Esophagus (tissue), 2 donors: Measurements from ENCODE around the gene PGAM2. TPM values are rescaled to one million over a fixed set of nuclear protein-coding genes. Genes with fewer than 3 reads are reported as not detected.
A peak's percentile ranks its signal among the peaks of the same experiment; 100 is the strongest.

Source experiments
- H3K27ac ChIP-seq, 2 donors: one replicate each; pipeline ENCODE4 v1.5.1; 2013; ENCODE audit warnings: low read depth in 2 of 2, mild to moderate bottlenecking in 2 of 2, inconsistent platforms in 1 of 2, low read length in 1 of 2, moderate library complexity in 1 of 2
- H3K27me3 ChIP-seq, 2 donors: one replicate each; pipeline ENCODE4 v1.6.1; 2013; ENCODE audit warnings: low read length in 2 of 2, control low read depth in 1 of 2, mild to moderate bottlenecking in 1 of 2; ENCODE audit not compliant: insufficient read depth in 2 of 2, control insufficient read depth in 1 of 2
- H3K36me3 ChIP-seq, 2 donors: one replicate each; pipeline ENCODE4 v1.6.1; 2013; ENCODE audit warnings: low read length in 1 of 2; ENCODE audit not compliant: control insufficient read depth in 2 of 2, insufficient read depth in 2 of 2
- H3K4me1 ChIP-seq, 2 donors: one replicate each; pipeline ENCODE4 v1.6.1; 2013; ENCODE audit warnings: low read length in 1 of 2; ENCODE audit not compliant: control insufficient read depth in 2 of 2, insufficient read depth in 2 of 2
- H3K4me3 ChIP-seq, 2 donors: one replicate each; pipeline ENCODE4 v1.5.1; 2013; ENCODE audit warnings: low read length in 2 of 2, mild to moderate bottlenecking in 2 of 2, low read depth in 1 of 2, moderate library complexity in 1 of 2
- H3K9me3 ChIP-seq, 2 donors: one replicate each; pipeline ENCODE4 v1.6.1; 2013; ENCODE audit warnings: mild to moderate bottlenecking in 2 of 2, low read depth in 1 of 2, low read length in 1 of 2, moderate library complexity in 1 of 2; ENCODE audit not compliant: control insufficient read depth in 2 of 2, insufficient read depth in 1 of 2
- WGBS, 2 donors: extraction: QIAGEN DNeasy Blood & Tissue Kit; methylation state at CpG; one replicate each; pipeline ENCODE4 v1.1.7; 2013; 5-methylcytosine and 5-hydroxymethylcytosine counted together
- polyA plus RNA-seq, 2 donors: library from polyadenylated mRNA; stranded (reverse); fragments of 200-250 nt; gene quantifications; one replicate each; pipeline ENCODE4 v1.2.3, GENCODE V29; 2013
- donor health status: healthy with polysubstance abuse.
- donor health status: Bipolar disorder and iron deficiency.

Gene PGAM2
- polyA plus RNA-seq, 2 donors: 2.1 to 3.8 TPM

GRCh38 chr7:44083796-44084195, 18.4 kb upstream of the PGAM2 start:
- 88 to 99% methylated on average over 3 of the region's 3 CpGs for WGBS, 2 donors
- H3K4me1 ChIP-seq: peaks cover 4 to 6% of the 10 kb centered on the region in 2 donors
- peak overlapping the region in 1 of 2 donors; percentile 35 for H3K27ac ChIP-seq
- no peaks in the 10 kb centered on the region for H3K27me3 ChIP-seq
- H3K4me3 ChIP-seq: no peak overlapping the region
- peaks cover 4 to 14% of the 10 kb centered on the region in 2 donors for H3K36me3 ChIP-seq
- no peaks in the 10 kb centered on the region for H3K9me3 ChIP-seq

- peak overlapping the region; percentile 92 to 96 for H3K27ac ChIP-seq
- peaks cover 4 to 7% of the 10 kb centered on the region in 2 donors for H3K4me1 ChIP-seq
- peak overlapping the region; percentile 60 to 61 for H3K4me3 ChIP-seq
- H3K27me3 ChIP-seq: no peaks in the 10 kb centered on the region
- WGBS, 2 donors: 0 to 1% methylated on average over 49 to 54 of the region's 54 CpGs
- no peaks in the 10 kb centered on the region for H3K9me3 ChIP-seq
- H3K36me3 ChIP-seq: peaks cover 4 to 24% of the 10 kb centered on the region in 2 donors
Measured at GRCh38 chr7:44082541-44083207, 17.3 kb upstream of the PGAM2 start.

- no peaks in the 10 kb centered on the region for H3K9me3 ChIP-seq
- no peaks in the 10 kb centered on the region for H3K27me3 ChIP-seq
- H3K4me1 ChIP-seq: peaks cover 4 to 11% of the 10 kb centered on the region in 2 donors
- peaks cover 4 to 34% of the 10 kb centered on the region in 2 donors for H3K36me3 ChIP-seq
- H3K27ac ChIP-seq: peak overlapping the region; percentile 12 to 43
- peak overlapping the region; percentile 34 to 60 for H3K4me3 ChIP-seq
- WGBS, 2 donors: 44 to 50% methylated on average over 9 of the region's 9 CpGs
Measured at GRCh38 chr7:44081266-44081748, 15.9 kb upstream of the PGAM2 start.

- Histone ChIP-seq H3K4me3 (peak overlapping the region; percentile 1 to 60), H3K36me3 (peaks cover 4 to 37% of the 10 kb centered on the region in 2 donors), H3K27me3 (no peaks in the 10 kb centered on the region), H3K9me3 (no peaks in the 10 kb centered on the region), H3K4me1 (peaks cover 4 to 15% of the 10 kb centered on the region in 2 donors), H3K27ac (peak overlapping the region in 1 of 2 donors; percentile 43)
- WGBS, 2 donors: 77 to 84% methylated on average over 11 of the region's 11 CpGs
Measured at GRCh38 chr7:44080686-44081265, 15.4 kb upstream of the PGAM2 start.

- WGBS, 2 donors: 94 to 95% methylated on average over 5 of the region's 5 CpGs
- Histone ChIP-seq H3K27ac (no peak overlapping the region), H3K36me3 (peaks cover 4 to 37% of the 10 kb centered on the region in 2 donors), H3K4me1 (peaks cover 4 to 15% of the 10 kb centered on the region in 2 donors), H3K9me3 (no peaks in the 10 kb centered on the region), H3K4me3 (no peak overlapping the region), H3K27me3 (no peaks in the 10 kb centered on the region)
Measured at GRCh38 chr7:44080118-44080517, 14.8 kb upstream of the PGAM2 start.

- Histone ChIP-seq H3K27me3 (no peaks in the 10 kb centered on the region), H3K36me3 (peaks cover 4 to 38% of the 10 kb centered on the region in 2 donors), H3K4me1 (peaks cover 4 to 15% of the 10 kb centered on the region in 2 donors), H3K27ac (no peak overlapping the region), H3K4me3 (no peak overlapping the region), H3K9me3 (no peaks in the 10 kb centered on the region)
- 83 to 85% methylated on average over 11 of the region's 11 CpGs for WGBS, 2 donors
Measured at GRCh38 chr7:44079331-44080021, 14.1 kb upstream of the PGAM2 start.

GRCh38 chr7:44078521-44078920, 13.2 kb upstream of the PGAM2 start:
- 81 to 82% methylated on average over 8 of the region's 8 CpGs for WGBS, 2 donors

GRCh38 chr7:44077681-44078091, 12.3 kb upstream of the PGAM2 start:
- H3K4me3 ChIP-seq: no peak overlapping the region
- H3K27me3 ChIP-seq: no peaks in the 10 kb centered on the region
- H3K9me3 ChIP-seq: no peaks in the 10 kb centered on the region
- WGBS, 2 donors: 55 to 65% methylated on average over 5 of the region's 5 CpGs
- peak overlapping the region in 1 of 2 donors; percentile 47 for H3K27ac ChIP-seq
- H3K36me3 ChIP-seq: peaks cover 4 to 52% of the 10 kb centered on the region in 2 donors
- H3K4me1 ChIP-seq: peaks cover 11 to 31% of the 10 kb centered on the region in 2 donors

More at GRCh38 chr7:44078521-44078920, 13.2 kb upstream of the PGAM2 start:
- Histone ChIP-seq H3K9me3 (no peaks in the 10 kb centered on the region), H3K27me3 (no peaks in the 10 kb centered on the region), H3K4me3 (no peak overlapping the region), H3K36me3 (peaks cover 4 to 46% of the 10 kb centered on the region in 2 donors), H3K27ac (peak overlapping the region in 1 of 2 donors; percentile 24), H3K4me1 (peaks cover 11 to 23% of the 10 kb centered on the region in 2 donors)

GRCh38 chr7:44077061-44077460, 11.7 kb upstream of the PGAM2 start:
- H3K4me1 ChIP-seq: peaks cover 11 to 36% of the 10 kb centered on the region in 2 donors
- no peak overlapping the region for H3K27ac ChIP-seq
- WGBS, 2 donors: 81 to 83% methylated on average over 9 of the region's 9 CpGs
- H3K9me3 ChIP-seq: no peaks in the 10 kb centered on the region
- H3K4me3 ChIP-seq: no peak overlapping the region
- peaks cover 4 to 52% of the 10 kb centered on the region in 2 donors for H3K36me3 ChIP-seq
- no peaks in the 10 kb centered on the region for H3K27me3 ChIP-seq
